GM12878 (cell line): Measurements from ENCODE around the gene GGCT. TPM values are rescaled to one million over a fixed set of nuclear protein-coding genes. Genes with fewer than 3 reads are reported as not detected.

ENCODE experiments used
- ATF7 ChIP-seq: fragments of 450-650 bp; IDR thresholded peaks from 2 replicates; pipeline ENCODE4 v1.6.1; 2016; ENCODE audit warnings: low read depth, mild to moderate bottlenecking
- BACH1 ChIP-seq: fragments of 450-650 bp; IDR thresholded peaks from 2 replicates; pipeline ENCODE4 v1.6.1; 2017; ENCODE audit warnings: mild to moderate bottlenecking, borderline replicate concordance
- BCL3 ChIP-seq: IDR thresholded peaks from 2 replicates; pipeline ENCODE4 v1.6.1; 2011; ENCODE audit warnings: borderline replicate concordance, low read depth, mild to moderate bottlenecking, moderate library complexity, low read length; ENCODE audit not compliant: insufficient read depth, poor library complexity, severe bottlenecking
- BMI1 ChIP-seq: fragments of 450-650 bp; IDR thresholded peaks from 2 replicates; pipeline ENCODE4 v1.6.1; 2016; ENCODE audit warnings: mild to moderate bottlenecking, moderate library complexity, borderline replicate concordance
- CBX5 ChIP-seq: sonication (generic); IDR thresholded peaks from 2 replicates; pipeline ENCODE4 v1.6.1; 2016; ENCODE audit warnings: low read depth, moderate library complexity, mild to moderate bottlenecking, inconsistent platforms
- CUX1 ChIP-seq: IDR thresholded peaks from 2 replicates; pipeline ENCODE4 v1.6.1; 2012; ENCODE audit warnings: improper control_type of control experiment, low read depth, low read length; ENCODE audit not compliant: insufficient replicate concordance
- HDGF ChIP-seq: fragments of 450-650 bp; IDR thresholded peaks from 2 replicates; pipeline ENCODE4 v1.6.1; 2016; ENCODE audit warnings: antibody characterized with exemption
- MLLT1 ChIP-seq: fragments of 450-650 bp; IDR thresholded peaks from 2 replicates; pipeline ENCODE4 v1.6.1; 2016; ENCODE audit warnings: mild to moderate bottlenecking
- MYB ChIP-seq: fragments of 150-350 bp; IDR thresholded peaks from 2 replicates; pipeline ENCODE4 v1.6.1; 2014; ENCODE audit warnings: mild to moderate bottlenecking, low read depth, low read length, borderline replicate concordance
- NR2C1 ChIP-seq: fragments of 450-650 bp; IDR thresholded peaks from 2 replicates; pipeline ENCODE4 v1.6.1; 2017; ENCODE audit warnings: antibody characterized with exemption, mild to moderate bottlenecking, moderate library complexity
- NR2F1 ChIP-seq: fragments of 450-650 bp; conservative IDR thresholded peaks from 2 replicates; pipeline ENCODE4 v1.6.1; 2017; ENCODE audit warnings: mild to moderate bottlenecking
- PML ChIP-seq: IDR thresholded peaks from 2 replicates; pipeline ENCODE4 v1.6.1; 2012; ENCODE audit warnings: low read length, inconsistent platforms
- POLR2AphosphoS2 ChIP-seq: IDR thresholded peaks from 2 replicates; pipeline ENCODE4 v1.6.1; 2011; ENCODE audit warnings: low read depth, mild to moderate bottlenecking, low read length, improper control_type of control experiment, moderate library complexity
- RB1 ChIP-seq: fragments of 450-650 bp; formaldehyde crosslinking; IDR thresholded peaks from 2 replicates; pipeline ENCODE4 v1.6.1; 2017; ENCODE audit warnings: mild to moderate bottlenecking, borderline replicate concordance
- RBBP5 ChIP-seq: fragments of 200-600 bp; sonication (generic); conservative IDR thresholded peaks from 2 replicates; pipeline ENCODE4 v1.6.1; 2016
- SIN3A ChIP-seq: IDR thresholded peaks from 2 replicates; pipeline ENCODE4 v1.6.1; 2012; ENCODE audit warnings: low read depth, low read length, improper control_type of control experiment
- SIX5 ChIP-seq: IDR thresholded peaks from 2 replicates; pipeline ENCODE4 v1.6.1; 2011; ENCODE audit warnings: mild to moderate bottlenecking, low read depth, low read length, moderate library complexity; ENCODE audit not compliant: severe bottlenecking
- SMARCA5 ChIP-seq: fragments of 450-650 bp; IDR thresholded peaks from 2 replicates; pipeline ENCODE4 v1.6.1; 2017; ENCODE audit warnings: mild to moderate bottlenecking
- SREBF2 ChIP-seq: IDR thresholded peaks from 2 replicates; pipeline ENCODE4 v1.6.1; 2012; ENCODE audit warnings: mild to moderate bottlenecking, low read length
- TAF1 ChIP-seq: IDR thresholded peaks from 2 replicates; pipeline ENCODE4 v1.6.1; 2011; ENCODE audit warnings: mild to moderate bottlenecking, low read depth, low read length, borderline replicate concordance
- ZNF217 ChIP-seq: fragments of 450-650 bp; IDR thresholded peaks from 2 replicates; pipeline ENCODE4 v1.6.1; 2017; ENCODE audit warnings: antibody characterized with exemption, mild to moderate bottlenecking
- ZSCAN29 ChIP-seq: fragments of 450-650 bp; IDR thresholded peaks from 2 replicates; pipeline ENCODE4 v1.6.1; 2017; ENCODE audit warnings: mild to moderate bottlenecking, moderate library complexity
- polyA plus RNA-seq, 11 experiments: library from polyadenylated mRNA; depleted of rRNA in 4 of 11; unstranded in 6 of 11; stranded (reverse) in 5 of 11; fragments of >200 nt; fragmentation: Nextera tagmentation in 4 of 11; fragmentation: Illumina TruSeq in 1 of 11; extraction: Ambion mirVana in 4 of 11; extraction: Trizol in 1 of 11; gene quantifications; 1 replicate in 1 of 11; 2 replicates in 10 of 11; pipeline versions ENCODE4 v1.2.1 to v1.2.3, GENCODE V29; 2011 to 2016; ENCODE audit warnings: inconsistent platforms in 2 of 11, missing spikeins in 2 of 11, low read depth in 1 of 11
- total RNA-seq, 4 experiments: library from RNA; depleted of rRNA in 3 of 4; stranded (reverse); fragments of >200 nt in 3 of 4; fragmentation: Illumina TruSeq in 1 of 4; extraction: Trizol in 1 of 4; gene quantifications; 2 replicates each; pipeline versions ENCODE4 v1.2.1 to v1.2.3, GENCODE V29; 2013 to 2021
- TF ChIP-seq, protein P1 (sequence below): fragments of 450-650 bp; IDR thresholded peaks from 2 replicates; pipeline ENCODE4 v1.6.1; 2017; ENCODE audit warnings: mild to moderate bottlenecking, low read depth, inconsistent platforms; ENCODE audit not compliant: poor library complexity, severe bottlenecking

The GGCT gene
- total and polyA plus RNA-seq, 10 of the 15 experiments (the other 5 are each of a cell fraction or from before 2014, with no cell fraction given), result 57.0 to 215 (median 92.3) TPM

DNA sequence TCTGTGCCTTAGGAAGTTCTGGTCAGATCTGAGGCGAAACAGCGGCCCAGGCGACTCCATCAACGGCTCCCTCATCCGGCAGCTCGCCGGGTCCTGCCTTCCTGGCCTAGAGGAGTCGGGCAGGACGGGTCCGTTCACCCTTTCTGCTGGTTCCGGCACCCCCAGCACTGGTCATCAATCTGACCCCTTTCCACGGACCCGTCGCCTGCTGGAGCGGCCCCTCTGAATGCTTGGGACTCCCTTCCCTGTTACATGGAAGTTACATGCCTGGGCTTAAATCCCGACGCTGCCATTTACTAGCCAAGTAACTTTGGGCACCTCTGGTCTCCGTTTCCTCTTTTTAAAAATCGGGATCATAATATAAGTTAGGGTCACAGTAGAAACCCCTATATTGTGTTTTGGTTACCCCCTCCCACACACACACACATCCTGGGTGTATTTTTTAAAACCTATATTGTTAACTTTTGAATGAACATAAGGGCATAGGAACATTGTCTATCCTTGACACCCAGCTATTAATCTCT is 607 bp upstream of the GGCT start (continued):
- TF ChIP-seq, protein P1, sequence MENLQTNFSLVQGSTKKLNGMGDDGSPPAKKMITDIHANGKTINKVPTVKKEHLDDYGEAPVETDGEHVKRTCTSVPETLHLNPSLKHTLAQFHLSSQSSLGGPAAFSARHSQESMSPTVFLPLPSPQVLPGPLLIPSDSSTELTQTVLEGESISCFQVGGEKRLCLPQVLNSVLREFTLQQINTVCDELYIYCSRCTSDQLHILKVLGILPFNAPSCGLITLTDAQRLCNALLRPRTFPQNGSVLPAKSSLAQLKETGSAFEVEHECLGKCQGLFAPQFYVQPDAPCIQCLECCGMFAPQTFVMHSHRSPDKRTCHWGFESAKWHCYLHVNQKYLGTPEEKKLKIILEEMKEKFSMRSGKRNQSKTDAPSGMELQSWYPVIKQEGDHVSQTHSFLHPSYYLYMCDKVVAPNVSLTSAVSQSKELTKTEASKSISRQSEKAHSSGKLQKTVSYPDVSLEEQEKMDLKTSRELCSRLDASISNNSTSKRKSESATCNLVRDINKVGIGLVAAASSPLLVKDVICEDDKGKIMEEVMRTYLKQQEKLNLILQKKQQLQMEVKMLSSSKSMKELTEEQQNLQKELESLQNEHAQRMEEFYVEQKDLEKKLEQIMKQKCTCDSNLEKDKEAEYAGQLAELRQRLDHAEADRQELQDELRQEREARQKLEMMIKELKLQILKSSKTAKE, result peak; percentile 6
- TF ChIP-seq SREBF2 (no peak), MYB (0 out of 2 replicates have a peak, but pooled peaks have one; percentile 18), NR2F1 (peak; percentile 80; the same call in 1 of the 2 replicates), ATF7 (no peak), SMARCA5 (no peak; the same call in 1 of the 2 replicates), PML (no peak), ZNF217 (no peak), TAF1 (no peak; the same call in 1 of the 2 replicates), ZSCAN29 (no peak), MLLT1 (peak; percentile 69; the same call in 1 of the 2 replicates), SIN3A (no peak), CUX1 (no peak), NR2C1 (no peak), RBBP5 (no peak), POLR2AphosphoS2 (no peak), HDGF (no peak), CBX5 (no peak), BACH1 (no peak), RB1 (no peak), BMI1 (no peak), SIX5 (no peak), BCL3 (no peak)
